Choroid plexus epithelial cell (primary cell): ENCODE data around the gene AGPAT3.

Experiments used
- DNase-seq: peaks from one replicate; pipeline ENCODE4 v3.0.0-alpha.2; 2010; ENCODE audit warnings: low read depth
- H3K4me3 ChIP-seq: 2 replicates; pipeline ENCODE4 v1.5.1; 2011; ENCODE audit warnings: low read depth, mild to moderate bottlenecking, control low read depth, low read length, moderate library complexity
- TF ChIP-seq, protein P1 (sequence below): conservative IDR thresholded peaks from 2 replicates; pipeline ENCODE4 v1.5.1; 2011; ENCODE audit warnings: low read depth, mild to moderate bottlenecking, control low read depth, inconsistent platforms, low read length, moderate library complexity

AGPAT3 gene

DNA sequence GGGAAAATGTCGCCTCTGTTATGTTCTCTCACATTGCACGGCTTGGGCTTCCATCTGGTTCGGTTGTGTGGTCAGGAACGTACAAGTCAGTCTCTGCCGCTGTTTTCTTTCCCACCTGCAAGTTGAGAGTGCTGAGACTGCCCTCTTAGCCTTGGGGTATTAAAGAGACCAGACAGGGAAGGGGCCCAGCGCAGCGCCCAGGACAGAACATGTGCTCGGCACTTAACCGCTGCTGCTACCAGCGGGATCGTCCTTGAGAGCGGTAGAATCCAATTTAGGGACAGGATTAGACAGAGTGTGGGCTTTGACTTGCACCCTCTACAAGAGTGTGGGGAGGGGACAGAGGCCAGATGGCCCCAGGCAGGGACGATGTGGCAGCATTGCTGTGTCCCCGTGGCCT, 17.7 kb upstream of the AGPAT3 start:
- no peak overlapping the region for H3K4me3 ChIP-seq
- TF ChIP-seq, protein P1, sequence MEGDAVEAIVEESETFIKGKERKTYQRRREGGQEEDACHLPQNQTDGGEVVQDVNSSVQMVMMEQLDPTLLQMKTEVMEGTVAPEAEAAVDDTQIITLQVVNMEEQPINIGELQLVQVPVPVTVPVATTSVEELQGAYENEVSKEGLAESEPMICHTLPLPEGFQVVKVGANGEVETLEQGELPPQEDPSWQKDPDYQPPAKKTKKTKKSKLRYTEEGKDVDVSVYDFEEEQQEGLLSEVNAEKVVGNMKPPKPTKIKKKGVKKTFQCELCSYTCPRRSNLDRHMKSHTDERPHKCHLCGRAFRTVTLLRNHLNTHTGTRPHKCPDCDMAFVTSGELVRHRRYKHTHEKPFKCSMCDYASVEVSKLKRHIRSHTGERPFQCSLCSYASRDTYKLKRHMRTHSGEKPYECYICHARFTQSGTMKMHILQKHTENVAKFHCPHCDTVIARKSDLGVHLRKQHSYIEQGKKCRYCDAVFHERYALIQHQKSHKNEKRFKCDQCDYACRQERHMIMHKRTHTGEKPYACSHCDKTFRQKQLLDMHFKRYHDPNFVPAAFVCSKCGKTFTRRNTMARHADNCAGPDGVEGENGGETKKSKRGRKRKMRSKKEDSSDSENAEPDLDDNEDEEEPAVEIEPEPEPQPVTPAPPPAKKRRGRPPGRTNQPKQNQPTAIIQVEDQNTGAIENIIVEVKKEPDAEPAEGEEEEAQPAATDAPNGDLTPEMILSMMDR, result no peak
- DNase-seq, result no peak

DNA sequence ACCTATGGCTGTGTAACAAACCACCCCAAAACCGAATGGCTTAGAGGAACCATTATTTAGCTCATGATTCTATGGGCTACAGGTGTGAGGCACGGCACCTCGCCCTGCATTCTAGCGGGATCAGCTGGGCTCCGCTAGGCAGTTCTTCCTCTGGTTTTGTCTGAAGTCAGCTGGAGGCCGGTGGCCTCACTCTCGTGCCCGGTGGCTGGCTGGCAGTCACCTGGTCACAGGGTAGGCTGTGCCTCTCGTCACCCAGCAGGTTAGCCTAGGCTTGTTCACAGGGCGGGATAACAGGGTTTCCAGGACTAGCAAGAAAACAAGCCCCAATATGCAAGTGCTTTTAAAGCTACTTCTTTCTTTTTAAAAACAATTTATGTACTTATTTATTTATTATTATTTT, 16.3 kb upstream of the AGPAT3 start:
- no peak for DNase-seq
- TF ChIP-seq, protein P1, result no peak
- H3K4me3 ChIP-seq, result no peak overlapping the region

DNA sequence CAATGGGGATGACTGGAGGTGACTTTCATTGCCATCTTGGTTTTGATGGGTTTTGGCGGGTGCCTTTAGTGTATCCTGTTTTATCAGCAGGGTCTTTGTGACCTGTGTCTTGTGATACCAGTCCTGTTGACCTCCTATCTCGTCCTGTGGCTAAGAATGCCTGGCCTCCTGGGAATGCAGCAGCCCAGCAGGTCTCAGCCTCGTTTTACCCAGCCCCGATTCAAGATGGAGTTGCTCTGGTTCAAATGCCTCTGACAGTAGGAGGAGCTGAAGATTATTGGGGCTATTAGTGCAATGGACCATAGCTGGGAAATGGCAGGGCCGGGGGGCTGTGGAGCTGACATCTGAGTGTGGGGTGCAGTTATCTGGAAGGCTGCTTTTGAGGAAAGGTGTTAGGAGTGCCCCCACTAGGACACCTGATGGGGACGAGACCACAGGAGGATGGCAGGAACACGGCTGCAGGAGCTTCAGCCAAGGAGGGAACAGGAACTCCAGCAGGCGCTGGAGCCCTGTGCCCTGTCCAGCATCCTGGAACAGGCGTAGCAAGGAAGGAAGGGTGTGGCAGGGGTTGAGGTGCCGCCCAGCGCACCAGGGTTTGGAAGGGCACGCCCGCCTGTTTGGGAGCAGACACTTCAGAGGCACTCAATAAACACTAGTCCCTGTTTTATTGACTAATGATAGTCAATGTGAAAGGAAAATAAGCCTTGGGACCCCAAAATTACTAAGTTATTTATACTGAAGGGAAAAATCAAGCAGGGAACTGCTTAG, 15.3 kb upstream of the AGPAT3 start:
- TF ChIP-seq, protein P1, result no peak
- DNase-seq, result no peak
- no peak overlapping the region for H3K4me3 ChIP-seq

DNA sequence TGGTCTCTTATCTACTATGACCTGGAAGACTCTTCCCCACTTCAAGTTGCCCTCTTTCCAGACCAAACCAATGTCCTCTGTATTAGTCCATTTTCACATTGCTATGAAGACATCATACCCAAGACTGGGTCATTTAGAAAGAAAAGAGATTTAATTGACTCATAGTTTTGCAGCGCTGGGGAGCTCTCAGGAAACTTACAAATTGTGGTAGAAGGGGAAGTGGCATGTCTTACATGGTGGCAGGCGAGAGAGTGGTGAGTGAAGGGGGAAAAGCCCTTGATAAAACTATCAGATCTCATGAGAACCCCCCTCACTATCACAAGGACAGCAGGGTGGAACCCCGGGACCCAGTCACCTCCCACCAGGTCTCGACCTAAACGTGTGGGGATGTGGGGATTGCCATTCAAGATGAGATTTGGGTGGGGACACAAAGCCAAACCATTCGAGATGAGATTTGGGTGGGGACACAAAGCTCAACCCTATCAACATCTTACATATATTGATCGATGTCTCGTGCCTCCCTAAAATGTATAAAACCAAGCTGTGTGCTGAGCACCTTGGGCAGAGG, 14.2 kb upstream of the AGPAT3 start:
- DNase-seq, result no peak
- no peak overlapping the region for H3K4me3 ChIP-seq
- TF ChIP-seq, protein P1, result no peak

DNA sequence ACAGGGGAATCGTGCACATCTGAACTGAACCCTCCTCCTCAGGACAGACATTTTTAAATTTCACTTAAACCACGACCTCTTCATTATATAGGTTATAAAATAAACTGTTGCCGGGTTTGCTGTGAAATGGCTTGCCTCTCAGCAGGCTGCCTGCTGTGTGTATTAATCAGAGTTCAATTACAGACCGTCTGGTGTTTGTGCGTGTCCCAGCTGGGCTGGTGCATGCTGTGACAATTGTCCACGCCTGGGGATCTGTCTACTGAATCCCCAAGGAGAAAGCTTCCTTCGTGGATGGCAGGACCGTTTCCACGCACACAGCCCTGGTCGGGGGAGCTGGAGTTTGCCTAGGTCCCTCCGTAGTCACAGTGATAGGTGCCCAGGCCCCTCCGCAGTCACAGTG, 13.4 kb upstream of the AGPAT3 start:
- H3K4me3 ChIP-seq, result no peak overlapping the region
- DNase-seq, result no peak
- TF ChIP-seq, protein P1, result no peak

DNA sequence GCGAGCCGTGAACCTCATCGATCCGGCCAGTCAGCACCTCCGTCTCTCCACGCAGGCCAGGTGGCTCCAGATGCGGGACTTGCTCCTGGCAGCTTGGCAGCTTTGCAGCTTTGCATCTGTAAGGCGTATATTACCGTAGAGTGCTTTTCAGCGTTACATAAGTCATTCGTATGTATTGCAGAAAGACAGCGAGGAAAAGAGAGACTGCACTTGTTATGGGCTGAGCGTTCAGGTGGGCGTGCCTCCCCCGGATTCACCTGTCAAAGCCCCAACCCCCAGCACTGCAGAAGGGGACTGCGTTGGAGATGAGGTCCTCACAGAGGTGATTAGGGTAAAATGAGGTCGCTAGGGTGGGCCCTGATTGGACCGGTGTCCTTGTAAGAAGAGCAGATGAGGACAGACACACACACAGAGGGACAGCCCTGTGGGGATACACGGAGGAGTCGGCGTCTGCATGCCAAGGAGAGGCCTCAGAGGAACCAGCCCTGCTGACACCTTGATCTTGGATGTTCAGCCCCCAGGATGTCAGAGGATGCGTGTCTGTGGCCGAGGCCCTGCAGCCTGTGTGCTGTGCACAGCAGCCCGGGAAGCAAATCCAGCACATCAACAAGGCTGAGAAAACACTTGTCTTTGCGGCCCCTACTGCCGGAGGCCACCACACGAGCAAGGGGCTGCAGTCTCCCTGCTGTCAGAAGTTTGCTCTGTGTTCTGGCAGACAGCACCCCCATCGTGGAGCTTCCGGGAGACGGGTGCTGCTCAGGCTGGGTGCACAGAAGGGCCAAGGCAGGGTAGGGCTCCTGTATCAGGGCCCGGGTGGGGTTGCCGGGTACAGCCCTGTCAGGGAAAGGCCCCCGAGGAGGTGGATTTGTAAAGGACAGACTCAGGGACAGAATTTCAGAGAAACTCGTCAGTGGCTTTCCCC, 10.9 kb upstream of the AGPAT3 start:
- TF ChIP-seq, protein P1, result no peak
- H3K4me3 ChIP-seq, result no peak overlapping the region
- DNase-seq, result no peak
